ENCODE measurements around the gene MCHR1. TPM values are rescaled to one million over a fixed set of nuclear protein-coding genes. Genes with fewer than 3 reads are reported as not detected.

Gene MCHR1
- total and polyA plus RNA-seq, 9 of the 15 experiments (the other 6 are each of a cell fraction or from before 2014, with no cell fraction given): 0.03 to 0.50 TPM; not detected in 7

GRCh38 chr22:40654522-40655167 lies 24.6 kb upstream of the MCHR1 start (continued):
- TF ChIP-seq, protein P1, sequence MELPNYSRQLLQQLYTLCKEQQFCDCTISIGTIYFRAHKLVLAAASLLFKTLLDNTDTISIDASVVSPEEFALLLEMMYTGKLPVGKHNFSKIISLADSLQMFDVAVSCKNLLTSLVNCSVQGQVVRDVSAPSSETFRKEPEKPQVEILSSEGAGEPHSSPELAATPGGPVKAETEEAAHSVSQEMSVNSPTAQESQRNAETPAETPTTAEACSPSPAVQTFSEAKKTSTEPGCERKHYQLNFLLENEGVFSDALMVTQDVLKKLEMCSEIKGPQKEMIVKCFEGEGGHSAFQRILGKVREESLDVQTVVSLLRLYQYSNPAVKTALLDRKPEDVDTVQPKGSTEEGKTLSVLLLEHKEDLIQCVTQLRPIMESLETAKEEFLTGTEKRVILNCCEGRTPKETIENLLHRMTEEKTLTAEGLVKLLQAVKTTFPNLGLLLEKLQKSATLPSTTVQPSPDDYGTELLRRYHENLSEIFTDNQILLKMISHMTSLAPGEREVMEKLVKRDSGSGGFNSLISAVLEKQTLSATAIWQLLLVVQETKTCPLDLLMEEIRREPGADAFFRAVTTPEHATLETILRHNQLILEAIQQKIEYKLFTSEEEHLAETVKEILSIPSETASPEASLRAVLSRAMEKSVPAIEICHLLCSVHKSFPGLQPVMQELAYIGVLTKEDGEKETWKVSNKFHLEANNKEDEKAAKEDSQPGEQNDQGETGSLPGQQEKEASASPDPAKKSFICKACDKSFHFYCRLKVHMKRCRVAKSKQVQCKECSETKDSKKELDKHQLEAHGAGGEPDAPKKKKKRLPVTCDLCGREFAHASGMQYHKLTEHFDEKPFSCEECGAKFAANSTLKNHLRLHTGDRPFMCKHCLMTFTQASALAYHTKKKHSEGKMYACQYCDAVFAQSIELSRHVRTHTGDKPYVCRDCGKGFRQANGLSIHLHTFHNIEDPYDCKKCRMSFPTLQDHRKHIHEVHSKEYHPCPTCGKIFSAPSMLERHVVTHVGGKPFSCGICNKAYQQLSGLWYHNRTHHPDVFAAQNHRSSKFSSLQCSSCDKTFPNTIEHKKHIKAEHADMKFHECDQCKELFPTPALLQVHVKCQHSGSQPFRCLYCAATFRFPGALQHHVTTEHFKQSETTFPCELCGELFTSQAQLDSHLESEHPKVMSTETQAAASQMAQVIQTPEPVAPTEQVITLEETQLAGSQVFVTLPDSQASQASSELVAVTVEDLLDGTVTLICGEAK (IDR thresholded peaks at IDR 0.05): no peak
- TF ChIP-seq, protein P1 (CRISPR knock-in tag; IDR thresholded peaks at IDR 0.05): no peak
- peak; percentile 58 for TF ChIP-seq ARID1B (IDR thresholded peaks at IDR 0.05)
- TF ChIP-seq HMGXB4 (CRISPR knock-in tag; IDR thresholded peaks at IDR 0.05): no peak
- no peak for TF ChIP-seq ZBTB8A (IDR thresholded peaks at IDR 0.05; ENCODE audit: partially characterized antibody)
- TF ChIP-seq ARNT (IDR thresholded peaks at IDR 0.05): no peak
- no peak for TF ChIP-seq CREB3L1 (IDR thresholded peaks at IDR 0.05; ENCODE audit: borderline replicate concordance, low read depth)
- TF ChIP-seq, protein P2, sequence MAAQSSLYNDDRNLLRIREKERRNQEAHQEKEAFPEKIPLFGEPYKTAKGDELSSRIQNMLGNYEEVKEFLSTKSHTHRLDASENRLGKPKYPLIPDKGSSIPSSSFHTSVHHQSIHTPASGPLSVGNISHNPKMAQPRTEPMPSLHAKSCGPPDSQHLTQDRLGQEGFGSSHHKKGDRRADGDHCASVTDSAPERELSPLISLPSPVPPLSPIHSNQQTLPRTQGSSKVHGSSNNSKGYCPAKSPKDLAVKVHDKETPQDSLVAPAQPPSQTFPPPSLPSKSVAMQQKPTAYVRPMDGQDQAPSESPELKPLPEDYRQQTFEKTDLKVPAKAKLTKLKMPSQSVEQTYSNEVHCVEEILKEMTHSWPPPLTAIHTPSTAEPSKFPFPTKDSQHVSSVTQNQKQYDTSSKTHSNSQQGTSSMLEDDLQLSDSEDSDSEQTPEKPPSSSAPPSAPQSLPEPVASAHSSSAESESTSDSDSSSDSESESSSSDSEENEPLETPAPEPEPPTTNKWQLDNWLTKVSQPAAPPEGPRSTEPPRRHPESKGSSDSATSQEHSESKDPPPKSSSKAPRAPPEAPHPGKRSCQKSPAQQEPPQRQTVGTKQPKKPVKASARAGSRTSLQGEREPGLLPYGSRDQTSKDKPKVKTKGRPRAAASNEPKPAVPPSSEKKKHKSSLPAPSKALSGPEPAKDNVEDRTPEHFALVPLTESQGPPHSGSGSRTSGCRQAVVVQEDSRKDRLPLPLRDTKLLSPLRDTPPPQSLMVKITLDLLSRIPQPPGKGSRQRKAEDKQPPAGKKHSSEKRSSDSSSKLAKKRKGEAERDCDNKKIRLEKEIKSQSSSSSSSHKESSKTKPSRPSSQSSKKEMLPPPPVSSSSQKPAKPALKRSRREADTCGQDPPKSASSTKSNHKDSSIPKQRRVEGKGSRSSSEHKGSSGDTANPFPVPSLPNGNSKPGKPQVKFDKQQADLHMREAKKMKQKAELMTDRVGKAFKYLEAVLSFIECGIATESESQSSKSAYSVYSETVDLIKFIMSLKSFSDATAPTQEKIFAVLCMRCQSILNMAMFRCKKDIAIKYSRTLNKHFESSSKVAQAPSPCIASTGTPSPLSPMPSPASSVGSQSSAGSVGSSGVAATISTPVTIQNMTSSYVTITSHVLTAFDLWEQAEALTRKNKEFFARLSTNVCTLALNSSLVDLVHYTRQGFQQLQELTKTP (IDR thresholded peaks at IDR 0.05; ENCODE audit: low read depth in 1 of 2, partially characterized antibody in 2 of 2): no peak
- TF ChIP-seq SNRNP70 (optimal IDR thresholded peaks at IDR 0.05; ENCODE audit: low read depth, low read length): no peak
- TF ChIP-seq MYBL2 (IDR thresholded peaks at IDR 0.05; ENCODE audit: low read depth): no peak
- no peak for TF ChIP-seq MYBL2 (CRISPR knock-in tag; IDR thresholded peaks at IDR 0.05; ENCODE audit: borderline replicate concordance)

Data from K562 (cell line).